ENCODE results near the gene SLC39A12. TPM values are rescaled to one million over a fixed set of nuclear protein-coding genes. Genes with fewer than 3 reads are reported as not detected.

The SLC39A12 gene
- total and polyA plus RNA-seq, 2 of the 8 experiments (the other 6 are each of a cell fraction or from before 2014, with no cell fraction given), result not detected

GRCh38 chr10:17984056-17984455, 32.3 kb downstream of the SLC39A12 start:
- no peak overlapping the region for H4K91ac ChIP-seq (replicated peaks; ENCODE audit: insufficient read length, low read length)
- no peak overlapping the region for H3K14ac ChIP-seq (ENCODE audit: insufficient read length)
- no peak overlapping the region for H2AFZ ChIP-seq (ENCODE audit: low read length)
- no peak overlapping the region for H3K23ac ChIP-seq (ENCODE audit: insufficient read length)
- WGBS, 2 experiments (ENCODE audit: extremely low coverage in 1 of 2, insufficient coverage in 1 of 2, insufficient read length in 1 of 2, insufficient replicate concordance in 2 of 2, low coverage in 1 of 2, low lambda C conversion rate in 2 of 2, missing lambda C conversion rate in 1 of 2), result 80% methylated on average over 1 of the region's 1 CpG; no CpG with 5 or more reads in 1 of the 2 experiments
- no peak overlapping the region for H4K5ac ChIP-seq (ENCODE audit: insufficient read length, low read depth, low read length)
- H3K9me3 ChIP-seq (ENCODE audit: insufficient read depth in 2 of 2, low read depth in 1 of 2, low read length in 1 of 2), result no peaks in the 10 kb centered on the region
- H2BK5ac ChIP-seq (ENCODE audit: low read depth, low read length), result no peak overlapping the region
- H2BK12ac ChIP-seq (ENCODE audit: low read depth, low read length), result no peak overlapping the region
- H4K8ac ChIP-seq (ENCODE audit: extremely low read depth, insufficient read depth, low read length), result no peak overlapping the region
- H3K9ac ChIP-seq (replicated peaks in 1 of 4; ENCODE audit: extremely low read depth in 1 of 4, low read depth in 3 of 4, low read length in 3 of 4), result no peak overlapping the region
- H3K4me2 ChIP-seq (ENCODE audit: insufficient read depth in 1 of 2, low read depth in 2 of 2, low read length in 2 of 2), result no peak overlapping the region
- H2BK15ac ChIP-seq (ENCODE audit: low read length), result no peak overlapping the region
- no peaks in the 10 kb centered on the region for H3K36me3 ChIP-seq (ENCODE audit: control insufficient read depth in 2 of 4, insufficient read depth in 4 of 4, low read length in 3 of 4)
- H3K79me1 ChIP-seq (ENCODE audit: low read depth, low read length), result no peaks in the 10 kb centered on the region
- H3K56ac ChIP-seq (replicated peaks; ENCODE audit: insufficient read length, low read depth, low read length), result no peak overlapping the region
- DNase-seq (ENCODE audit: low read depth in 1 of 2, low spot score in 2 of 2) (no peak), FAIRE-seq (no peak)
- POLR2A ChIA-PET (ENCODE audit: partially characterized antibody), result no interaction called here
- H4K20me1 ChIP-seq (replicated peaks in 1 of 2; ENCODE audit: control insufficient read depth in 1 of 2, insufficient read depth in 2 of 2, low read length in 2 of 2), result no peaks in the 10 kb centered on the region
- H2AK5ac ChIP-seq (ENCODE audit: low read depth, low read length), result no peak overlapping the region
- CTCF ChIA-PET (ENCODE audit: partially characterized antibody), result no interaction called here
- no peak overlapping the region for H2BK120ac ChIP-seq (replicated peaks; ENCODE audit: low read depth, low read length)
- no peak overlapping the region for H3K4ac ChIP-seq (replicated peaks; ENCODE audit: insufficient read length, low read depth, low read length)
- H3K4me3 ChIP-seq (ENCODE audit: extremely low read depth in 1 of 4, insufficient read depth in 2 of 4, low read depth in 3 of 4, low read length in 4 of 4), result no peak overlapping the region
- no peak overlapping the region for H3K18ac ChIP-seq (ENCODE audit: extremely low read depth, low read length)
- H2BK20ac ChIP-seq (ENCODE audit: low read length), result no peak overlapping the region
- no peak overlapping the region for H3K27ac ChIP-seq (ENCODE audit: low read depth, low read length)
- H3K27me3 ChIP-seq (replicated peaks in 1 of 4; ENCODE audit: control insufficient read depth in 3 of 4, extremely low read depth in 1 of 4, insufficient read depth in 3 of 4, low read length in 3 of 4), result no peaks in the 10 kb centered on the region
- peaks cover 0 to 6% (median 0%) of the 10 kb centered on the region in 4 experiments; a peak in 2 of 7 replicates for H3K4me1 ChIP-seq (replicated peaks in 1 of 4; ENCODE audit: control insufficient read depth in 3 of 4, insufficient read depth in 4 of 4, low read length in 3 of 4)
- H3K79me2 ChIP-seq (ENCODE audit: control insufficient read depth in 1 of 2, insufficient read depth in 2 of 2, low read length in 2 of 2), result no peaks in the 10 kb centered on the region
- no peaks in the 10 kb centered on the region for H3K23me2 ChIP-seq (ENCODE audit: low read depth, low read length)
- no peak for TF ChIP-seq ZNF274 (IDR thresholded peaks at IDR 0.05; ENCODE audit: borderline replicate concordance, extremely low read depth, low read length)
- TF ChIP-seq ASH2L (IDR thresholded peaks at IDR 0.05; ENCODE audit: low read length), result no peak
- no peak for TF ChIP-seq TEAD4 (IDR thresholded peaks at IDR 0.05; ENCODE audit: low read depth, low read length)
- no peak for TF ChIP-seq KDM4A (IDR thresholded peaks at IDR 0.05; ENCODE audit: low read depth, low read length, severe bottlenecking)
- no peak for TF ChIP-seq NANOG (IDR thresholded peaks at IDR 0.05; ENCODE audit: insufficient read depth, low read depth, low read length, poor library complexity, severe bottlenecking)
- no peak for TF ChIP-seq ATF2 (IDR thresholded peaks at IDR 0.05; ENCODE audit: low read length)
- TF ChIP-seq TBP (IDR thresholded peaks at IDR 0.05; ENCODE audit: low read depth, low read length), result no peak
- no peak for TF ChIP-seq SRF (IDR thresholded peaks at IDR 0.05; ENCODE audit: low read depth, low read length)
- TF ChIP-seq TCF12 (IDR thresholded peaks at IDR 0.05; ENCODE audit: low read depth, low read length), result no peak
- no peak for TF ChIP-seq RAD21 (IDR thresholded peaks at IDR 0.05 in 1 of 2, conservative IDR thresholded peaks at IDR 0.05 in 1 of 2; ENCODE audit: low read depth in 2 of 2, low read length in 2 of 2)
- TF ChIP-seq MAX (IDR thresholded peaks at IDR 0.05), result no peak
- no peak for TF ChIP-seq KDM5A (IDR thresholded peaks at IDR 0.05; ENCODE audit: low read length)
- TF ChIP-seq RFX5 (IDR thresholded peaks at IDR 0.05; ENCODE audit: borderline replicate concordance, low read depth, low read length), result no peak
